Stimulated activated CD8-positive, alpha-beta memory T cell treated with anti-CD3 and anti-CD28 coated beads, Interleukin-4, amount 100 ng/mL, for 48 hours (primary cell): Measurements from ENCODE around the gene PLD5.

Source experiments
- DNase-seq: peaks from one replicate; pipeline ENCODE4 v3.0.0-alpha.2; 2020

Gene PLD5

DNA sequence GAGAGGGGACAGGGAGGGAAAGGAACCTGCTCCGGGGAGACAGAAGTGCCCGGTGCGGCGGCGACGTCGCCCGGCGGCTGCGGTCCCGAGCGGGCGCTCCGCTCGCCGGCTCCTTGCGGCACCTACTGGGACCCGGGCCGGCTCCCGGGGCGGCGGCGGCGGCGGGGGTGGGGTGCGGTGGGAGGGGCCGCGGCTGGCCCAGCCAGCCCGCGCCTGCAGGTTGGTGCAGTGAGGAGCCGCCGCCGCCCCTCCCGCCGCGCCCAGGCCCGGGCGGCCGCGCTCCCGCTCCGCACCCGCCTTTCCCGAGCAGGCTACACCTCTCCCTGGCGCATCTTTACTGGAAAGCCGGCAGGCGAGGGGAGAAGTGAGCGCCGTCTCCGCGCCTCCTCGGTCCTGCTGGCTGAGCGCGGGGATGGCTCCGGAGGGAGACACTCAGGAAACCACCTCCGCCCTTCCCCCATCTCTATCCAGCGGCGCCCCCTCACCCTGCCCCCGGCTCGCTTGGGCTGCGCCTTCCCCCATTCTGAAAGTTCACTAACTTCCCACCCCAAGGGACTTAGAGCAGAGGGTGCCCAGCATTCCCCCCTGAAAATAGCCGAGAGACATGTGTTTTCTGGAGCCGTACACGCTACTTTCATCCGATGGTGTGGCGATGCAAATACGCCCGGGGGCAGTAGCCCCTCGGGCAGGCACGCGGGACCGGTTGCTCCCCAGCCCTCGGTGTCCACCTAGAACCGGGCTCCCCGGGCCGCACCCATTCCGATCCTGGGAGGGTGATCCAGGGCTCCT lies at the start of gene PLD5:
PLD5 (minus strand) TSS at position 127 of the 789 bp plus-strand sequence.
- no peak for DNase-seq

DNA sequence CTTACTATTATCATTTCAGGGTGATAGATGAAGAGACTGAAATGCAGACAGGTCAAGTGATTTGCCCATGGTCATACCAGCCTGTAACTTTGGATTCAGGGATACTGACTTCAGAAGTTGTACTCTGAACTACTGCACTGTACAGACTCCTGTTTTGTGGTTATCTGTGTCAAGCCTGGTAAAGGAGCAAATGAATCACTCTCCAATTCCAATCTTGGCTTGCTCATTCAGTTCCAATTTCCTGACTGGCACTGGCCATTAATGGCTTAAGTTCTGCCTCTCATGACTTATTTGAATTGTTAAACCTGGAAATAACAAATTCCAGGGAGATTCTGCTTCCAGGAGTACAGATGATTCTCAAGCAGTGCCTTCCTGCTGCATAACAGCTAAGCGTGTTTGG lies 45.4 kb upstream of the PLD5 start:
- no peak for DNase-seq

DNA sequence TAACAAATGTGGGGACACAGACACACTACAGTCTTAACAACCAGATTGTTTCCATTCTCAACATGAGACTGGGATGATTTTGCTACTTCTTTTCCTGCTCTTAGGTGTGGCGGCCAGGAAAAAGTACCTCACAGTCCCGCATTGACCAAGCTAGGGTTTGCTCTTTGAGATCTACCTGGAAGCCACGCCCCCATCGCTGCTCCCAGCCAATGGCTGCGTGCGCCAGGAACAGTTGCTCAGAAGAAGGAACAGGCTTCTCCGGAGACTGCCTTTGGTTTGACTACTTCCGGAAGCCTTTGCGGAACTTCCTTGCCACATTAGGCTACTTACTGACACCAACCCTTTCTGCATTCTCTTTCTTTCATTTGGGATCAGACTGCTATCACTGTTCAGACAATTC lies 44.2 kb upstream of the PLD5 start:
- DNase-seq = no peak

DNA sequence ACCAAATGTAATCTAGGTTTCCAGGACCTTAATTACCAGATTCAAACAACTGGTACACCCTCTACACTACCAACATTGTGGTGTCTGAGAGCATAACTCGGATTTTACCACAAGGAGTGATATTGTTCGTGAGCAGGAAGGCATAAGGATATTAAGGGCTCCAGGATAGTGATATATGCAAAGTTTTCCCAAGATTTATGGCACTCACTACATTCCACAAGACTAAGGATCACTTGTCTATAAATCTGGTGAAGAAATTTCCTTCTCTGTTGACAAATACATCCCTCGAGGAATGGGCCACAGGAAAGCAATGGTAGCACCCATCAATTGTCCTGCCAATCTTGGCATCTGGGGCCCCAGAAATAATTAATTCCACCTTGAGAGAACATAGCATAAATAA lies 43.1 kb upstream of the PLD5 start:
- no peak for DNase-seq

DNA sequence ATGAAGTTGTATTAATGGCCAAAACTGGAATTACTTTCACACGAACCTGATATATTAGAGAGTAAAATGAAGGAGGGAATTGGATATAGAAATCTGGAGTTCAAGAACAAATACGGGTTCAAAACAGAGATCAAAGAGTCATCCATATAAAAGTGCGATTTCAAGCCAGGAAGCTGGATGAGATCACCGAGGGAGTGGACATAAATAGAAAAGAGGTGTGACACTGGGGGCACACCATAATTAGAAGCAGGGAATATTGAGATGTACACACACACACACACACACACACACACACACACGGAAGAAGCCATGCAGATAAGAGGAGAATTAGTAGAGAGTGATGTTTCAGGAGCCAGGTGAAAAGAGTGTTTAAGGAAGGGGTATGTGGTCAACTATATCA lies 32.3 kb upstream of the PLD5 start:
- DNase-seq = no peak

DNA sequence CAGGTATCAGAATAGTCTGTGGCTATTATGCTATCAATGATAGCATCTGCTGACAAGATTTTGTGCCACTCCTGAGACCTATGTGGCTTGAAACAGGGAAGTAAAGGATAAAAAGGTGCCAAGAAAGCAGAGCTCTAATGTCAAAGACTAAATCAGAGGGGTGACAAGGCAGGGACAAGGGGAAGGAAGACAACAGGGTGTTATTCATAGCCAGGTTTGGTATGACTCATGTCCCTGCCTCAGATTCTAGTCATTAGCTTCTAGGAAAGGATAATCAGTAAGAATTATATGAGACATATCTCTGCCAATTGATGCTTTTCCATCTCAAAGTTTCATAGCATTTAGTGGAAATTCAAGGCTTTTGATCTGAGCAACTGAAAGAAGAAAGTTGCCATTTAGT lies 31.8 kb upstream of the PLD5 start:
- no peak for DNase-seq

DNA sequence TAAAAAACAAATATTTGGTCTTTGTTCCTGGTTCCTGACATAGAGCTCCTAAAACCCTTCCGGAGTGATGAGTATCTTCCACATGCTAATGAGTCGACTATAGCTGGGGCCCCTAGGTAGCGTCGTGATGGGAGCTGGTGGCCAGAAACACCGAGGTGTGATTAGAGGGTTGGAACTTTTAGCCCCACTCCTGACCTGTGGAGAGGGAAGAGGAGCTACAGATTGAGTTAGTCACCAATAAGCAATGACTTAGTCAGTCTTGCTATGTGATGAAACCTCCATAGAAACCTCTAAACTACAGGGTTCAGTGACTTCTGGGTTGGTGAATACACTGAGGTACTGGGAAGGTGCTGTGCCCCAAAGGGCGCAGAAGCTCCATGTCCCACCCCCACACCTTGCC lies 30.1 kb upstream of the PLD5 start:
- DNase-seq = no peak

DNA sequence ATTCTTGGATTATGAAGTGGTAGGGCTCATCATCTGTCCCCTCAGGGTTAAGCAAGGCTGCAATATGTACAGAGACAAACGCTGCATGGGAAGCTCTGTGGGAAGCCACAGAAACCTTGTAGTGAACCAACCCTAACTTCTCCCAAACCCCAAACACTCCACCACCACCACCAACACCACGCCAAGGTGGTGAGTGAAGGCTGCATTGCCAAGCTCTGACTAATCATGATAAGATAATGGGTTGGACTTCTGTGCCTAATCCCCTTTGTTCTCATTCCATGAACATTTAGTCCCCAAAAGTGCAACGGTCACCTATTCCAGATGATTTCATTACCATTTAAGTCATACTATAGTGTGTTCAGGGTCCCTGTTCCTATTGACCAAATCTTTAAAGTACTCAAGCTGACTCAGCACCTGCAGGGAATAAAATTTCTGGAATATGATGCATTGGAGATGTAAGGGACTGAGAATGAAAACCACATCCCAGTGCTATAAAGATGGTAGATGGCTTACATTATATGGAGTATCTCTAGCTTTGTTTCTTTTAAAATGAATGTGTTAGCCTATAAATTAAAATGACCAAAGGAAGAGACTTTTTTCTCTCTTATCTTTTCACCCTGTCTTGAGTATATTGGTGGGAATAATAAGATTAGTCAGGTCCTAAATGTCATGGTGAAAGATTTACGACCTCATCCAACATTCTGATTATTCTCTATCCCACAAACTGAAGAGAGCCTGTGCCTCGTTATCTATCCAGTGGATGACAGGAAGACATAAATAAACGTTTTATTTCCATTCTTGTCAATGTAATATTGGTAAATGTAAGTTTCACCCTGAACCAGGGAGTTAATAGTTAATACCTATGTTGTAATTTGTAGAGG lies 22.6 kb upstream of the PLD5 start:
- no peak for DNase-seq

DNA sequence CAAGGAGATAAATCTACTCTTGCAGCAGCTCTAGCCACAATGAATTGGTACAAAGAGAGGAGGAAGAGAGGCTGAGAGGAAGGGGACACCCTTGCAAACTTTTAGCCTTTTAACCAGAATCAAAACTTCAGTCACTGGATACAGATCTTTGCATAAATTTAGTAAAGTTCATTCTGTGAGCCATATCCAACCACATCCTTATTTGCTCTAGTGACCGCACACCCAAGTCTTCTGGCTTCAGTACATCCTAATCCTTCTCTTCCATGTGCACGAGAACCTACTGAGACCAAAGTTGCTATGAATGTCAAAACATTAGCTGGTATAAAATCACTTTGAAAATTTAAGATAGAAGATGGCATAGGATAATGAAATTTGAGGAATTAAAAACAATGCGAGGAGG lies 21.9 kb upstream of the PLD5 start:
- DNase-seq = no peak

DNA sequence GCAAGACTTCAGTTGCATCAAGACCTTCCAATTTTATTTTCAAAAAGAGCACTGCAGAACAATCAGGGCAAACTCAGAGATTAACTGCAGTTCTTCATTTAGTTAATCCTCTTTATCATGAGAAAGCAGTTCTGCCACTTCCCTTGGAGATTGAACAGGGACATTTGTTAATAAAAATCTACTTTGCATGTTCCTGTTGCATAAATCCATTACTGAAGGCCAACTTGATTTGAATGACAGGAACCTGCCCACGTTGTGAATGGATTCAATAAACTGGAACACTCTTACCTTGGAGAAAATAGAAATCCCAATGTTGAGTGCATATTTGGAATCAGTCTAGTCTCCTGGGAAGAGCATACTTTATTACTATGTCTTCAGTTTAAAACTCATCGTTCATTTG lies 19.6 kb upstream of the PLD5 start:
- no peak for DNase-seq

DNA sequence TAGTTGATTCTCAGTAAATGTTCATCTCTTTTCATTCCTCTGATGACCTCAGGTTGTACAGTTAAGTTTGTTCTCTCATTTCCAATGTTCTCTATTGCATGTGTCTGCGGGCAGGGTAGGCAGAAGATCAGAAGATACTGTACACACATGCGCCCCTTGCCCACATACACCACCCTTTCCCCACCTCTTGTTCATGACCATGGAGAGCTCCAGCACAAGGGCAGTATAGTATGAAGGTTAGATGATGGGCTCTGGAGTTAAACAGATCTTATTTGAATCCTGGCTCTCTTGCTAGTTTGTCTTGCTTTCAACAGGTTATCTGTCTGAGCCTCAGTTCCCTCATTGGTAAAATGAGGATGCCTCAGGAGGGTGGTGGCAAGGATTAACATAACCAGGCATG lies 17.8 kb upstream of the PLD5 start:
- no peak for DNase-seq

DNA sequence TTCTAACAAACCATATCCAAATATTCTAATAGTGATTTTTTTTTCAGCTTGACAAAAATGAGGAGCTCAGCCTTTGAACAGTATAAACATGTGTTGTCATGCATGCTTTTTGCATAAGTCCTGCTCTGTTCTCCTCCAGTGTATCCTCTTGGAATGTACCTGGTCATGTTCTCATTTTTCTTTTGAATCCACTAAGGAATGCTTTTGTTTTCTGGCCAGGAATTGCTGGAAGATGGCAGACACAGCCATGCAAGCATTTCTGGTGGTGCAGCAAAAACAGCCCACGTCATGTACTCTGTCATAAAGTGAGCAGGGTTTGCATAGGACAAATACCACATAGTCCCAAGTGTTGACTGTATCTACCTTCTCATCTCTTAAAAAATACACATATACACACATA lies 11.5 kb upstream of the PLD5 start:
- no peak for DNase-seq

DNA sequence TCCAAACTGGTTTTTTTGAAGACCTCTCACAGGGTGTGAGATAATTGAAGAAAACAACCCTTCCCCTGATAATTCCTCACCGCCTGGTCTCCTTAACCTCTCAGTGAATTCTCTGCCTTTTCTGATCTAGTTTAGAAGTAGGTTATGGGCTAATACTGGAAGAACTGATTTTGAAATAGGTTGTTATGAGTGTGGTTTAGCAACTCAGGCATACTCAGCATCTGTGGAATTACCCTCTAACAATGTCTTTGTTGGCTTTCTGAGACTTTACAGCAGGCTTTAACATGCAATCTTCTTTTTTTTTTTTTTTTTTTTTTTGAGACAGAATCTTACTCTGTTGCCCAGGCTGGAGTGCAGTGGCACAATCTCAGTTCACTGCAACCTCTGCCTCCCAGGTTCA lies 10.3 kb upstream of the PLD5 start:
- DNase-seq = no peak

DNA sequence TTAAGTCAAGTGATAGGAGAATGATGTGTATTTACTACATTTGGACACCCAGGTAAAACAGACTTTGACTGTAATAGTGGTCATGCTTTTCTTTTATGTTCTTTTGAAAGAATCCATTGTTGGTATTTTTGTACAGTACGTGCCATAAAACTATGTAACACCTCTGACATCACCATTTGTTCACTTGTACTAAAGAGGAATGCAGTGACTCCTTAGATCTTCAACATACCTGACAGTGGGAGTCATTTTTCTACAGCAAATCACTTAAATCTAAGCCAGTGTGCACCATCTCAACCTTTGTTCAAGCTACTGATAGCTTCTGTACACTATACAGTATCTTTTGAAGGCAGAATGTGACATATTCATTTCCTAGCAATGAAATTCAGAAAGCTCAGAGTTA lies 6.3 kb upstream of the PLD5 start:
- DNase-seq = no peak

DNA sequence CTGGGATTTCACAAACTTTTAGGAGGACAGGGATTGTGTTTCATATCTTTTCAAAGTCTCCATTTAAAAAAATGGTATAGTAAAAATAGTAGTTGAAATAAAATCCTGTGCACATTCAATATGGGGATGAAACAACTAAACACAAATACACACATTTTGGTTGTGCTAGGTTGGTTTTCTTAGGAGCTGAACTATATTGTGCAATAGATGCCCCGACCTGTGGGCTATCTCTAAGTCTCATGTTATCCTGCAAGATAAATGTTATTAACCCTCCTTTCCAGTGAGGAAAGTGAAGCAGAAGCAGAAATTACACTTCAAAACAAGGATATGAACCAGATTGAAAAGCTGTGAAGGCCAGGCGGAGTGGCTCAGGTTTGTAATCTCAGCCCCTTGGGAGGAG lies 1.3 kb upstream of the PLD5 start:
- DNase-seq = no peak

DNA sequence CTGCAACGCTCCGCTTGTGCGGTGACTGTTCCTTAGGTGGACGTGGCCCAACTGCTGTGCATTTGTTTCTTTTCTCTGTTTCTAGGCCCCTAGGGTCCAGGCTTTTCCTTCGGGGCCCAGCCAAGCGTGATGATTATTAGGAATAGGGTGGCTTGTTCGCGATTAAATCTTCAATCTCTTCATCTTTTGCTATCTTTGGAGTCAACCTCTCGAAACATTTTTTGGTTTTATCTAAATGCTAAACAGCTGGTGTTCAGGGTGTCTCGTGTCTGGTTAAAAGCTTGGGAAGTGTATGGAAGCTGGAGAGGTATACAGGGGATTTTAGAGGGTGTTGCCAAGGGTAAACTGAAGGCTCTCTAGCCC lies 844 bp upstream of the PLD5 start:
- no peak for DNase-seq

DNA sequence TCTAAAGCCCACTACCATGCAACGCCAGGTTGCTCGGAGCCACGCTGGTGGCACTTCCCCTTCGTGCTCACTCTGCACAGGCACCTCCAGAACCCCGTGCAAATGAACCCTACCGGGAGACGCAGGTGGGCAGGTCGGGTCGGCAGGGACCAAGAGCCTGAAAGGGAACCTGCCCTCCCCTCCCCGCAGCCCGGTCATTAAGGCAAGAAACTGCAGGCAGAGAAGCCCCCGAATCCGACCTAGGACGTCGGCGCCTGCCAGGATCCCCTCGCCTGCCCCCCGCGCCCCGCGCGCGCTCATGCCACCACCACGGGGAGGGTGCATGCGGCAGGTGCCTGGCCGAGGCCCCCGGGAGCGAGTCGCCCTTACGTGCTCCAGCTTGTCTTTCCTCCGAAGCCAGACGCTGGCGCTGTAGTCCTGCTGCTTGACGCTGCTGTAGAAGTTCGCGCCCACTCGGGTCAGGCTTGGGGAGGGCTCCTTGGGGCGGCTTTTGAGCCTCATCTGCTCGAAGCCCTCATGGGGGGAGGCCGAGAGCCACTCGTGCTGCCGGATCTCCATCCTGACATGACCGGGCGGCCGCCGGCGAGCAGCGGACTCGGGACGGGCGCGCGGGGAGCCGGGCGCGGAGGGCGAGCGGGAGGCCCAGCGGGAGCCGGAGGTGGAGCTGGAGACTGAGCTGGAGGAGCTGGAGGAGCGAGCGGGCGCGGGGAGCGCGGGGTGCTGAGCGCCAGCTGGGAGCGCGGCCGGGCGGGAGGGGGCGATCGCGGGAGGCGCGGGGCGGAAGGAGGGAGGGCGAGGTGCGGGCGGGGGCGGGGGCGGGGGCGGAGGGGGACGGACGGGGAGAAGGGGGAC lies 552 bp downstream of the PLD5 start:
- DNase-seq = peak; percentile 27

DNA sequence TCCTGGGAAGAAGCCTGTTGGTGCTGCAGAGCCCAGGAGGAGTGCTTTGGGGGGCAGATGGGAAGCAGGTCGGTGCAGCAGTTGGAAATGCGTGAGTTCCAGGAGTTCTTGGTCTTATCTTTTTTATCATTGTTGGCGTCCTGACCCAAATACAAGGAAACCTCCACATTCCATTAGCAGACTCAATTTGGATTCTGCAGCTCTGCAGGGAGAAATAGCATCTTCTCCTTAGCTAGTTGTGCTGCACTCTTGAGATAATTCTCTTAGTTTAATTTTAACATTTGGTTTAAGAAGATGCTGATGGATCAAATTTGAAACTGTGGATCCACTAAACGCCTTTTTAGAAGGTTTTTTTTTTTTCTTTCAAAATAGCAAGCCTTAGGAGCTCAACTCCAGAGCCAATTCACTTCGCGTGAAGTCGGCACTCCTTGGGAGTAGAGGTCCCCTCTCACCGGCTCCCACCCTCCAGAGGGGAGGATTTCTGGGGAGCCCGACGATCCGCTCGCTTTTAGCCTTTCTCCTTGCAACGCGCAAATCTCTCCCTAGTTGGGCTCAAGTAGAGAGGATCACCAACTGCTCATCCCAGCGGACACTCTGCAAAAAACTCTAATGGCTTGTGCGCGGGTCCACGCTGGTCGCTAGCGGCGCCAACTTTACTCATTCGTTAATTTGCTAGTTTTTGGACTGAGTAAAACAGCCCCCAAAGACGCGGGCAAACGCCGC lies 1.3 kb downstream of the PLD5 start:
- no peak for DNase-seq

DNA sequence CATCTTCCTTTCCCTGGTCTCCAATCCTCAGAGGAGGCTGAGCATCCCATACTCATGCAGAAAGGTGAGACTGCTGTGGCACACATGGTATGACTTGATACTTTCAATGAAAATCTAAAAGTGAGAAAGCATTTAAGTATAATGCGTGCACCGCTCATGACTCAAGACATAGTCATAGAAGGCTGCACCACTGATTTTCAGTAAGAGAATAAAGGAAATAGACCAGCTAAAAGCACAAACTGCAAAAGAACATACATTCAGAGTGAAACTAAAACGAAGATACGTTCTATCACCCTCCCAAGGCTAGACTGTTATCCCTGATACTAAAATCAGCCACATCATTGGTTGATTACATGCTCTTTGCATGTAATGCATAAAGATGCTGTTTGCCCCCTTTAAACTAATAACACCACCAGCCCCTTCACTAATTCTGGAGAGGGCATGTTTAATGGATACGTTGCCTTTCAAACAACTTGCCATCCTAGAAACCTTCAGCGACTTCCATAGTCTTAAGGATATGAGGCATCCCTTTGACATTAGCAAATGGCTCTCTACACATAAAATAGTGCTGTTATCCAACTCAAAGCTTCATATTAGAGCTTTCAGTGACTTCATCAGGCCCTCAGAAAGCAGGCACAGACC lies 2.1 kb downstream of the PLD5 start:
- DNase-seq = no peak

DNA sequence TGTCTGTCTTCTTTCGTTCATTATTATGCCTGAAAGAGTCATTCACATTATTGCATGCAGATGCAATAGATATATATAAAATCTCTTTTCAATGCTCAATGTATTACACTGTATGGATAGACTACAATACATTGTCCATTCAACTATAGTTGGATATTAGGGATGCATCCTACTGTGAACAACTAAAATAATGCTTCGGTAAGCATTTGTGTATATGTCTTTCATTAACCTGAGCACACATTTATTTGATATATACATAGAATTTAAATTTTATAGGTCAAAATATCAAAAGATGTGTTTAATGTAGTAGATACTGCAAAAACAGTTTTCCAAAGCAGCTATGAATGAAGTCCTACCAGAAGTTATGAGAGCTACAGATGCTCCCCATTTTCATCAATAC lies 8.9 kb downstream of the PLD5 start:
- no peak for DNase-seq

DNA sequence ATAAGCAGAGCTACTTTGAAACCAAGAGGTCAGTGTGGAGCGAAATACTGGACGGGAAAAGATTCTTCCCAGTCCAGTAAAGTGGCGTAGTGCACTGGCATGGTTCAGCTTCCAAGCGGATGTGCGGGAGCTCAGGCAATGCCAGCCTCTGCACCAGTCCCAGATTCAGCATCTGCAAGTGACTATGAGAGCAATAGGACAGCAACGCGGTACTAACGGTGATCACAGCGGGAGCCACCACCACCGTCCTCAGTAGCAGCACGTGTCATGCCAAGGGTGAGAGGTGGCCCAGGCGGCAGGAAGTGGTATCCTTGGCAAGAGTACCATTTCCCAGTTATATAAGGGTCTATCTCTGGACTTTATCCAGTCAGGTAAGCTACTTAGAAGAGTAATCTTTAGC lies 17.8 kb downstream of the PLD5 start:
- DNase-seq = no peak

DNA sequence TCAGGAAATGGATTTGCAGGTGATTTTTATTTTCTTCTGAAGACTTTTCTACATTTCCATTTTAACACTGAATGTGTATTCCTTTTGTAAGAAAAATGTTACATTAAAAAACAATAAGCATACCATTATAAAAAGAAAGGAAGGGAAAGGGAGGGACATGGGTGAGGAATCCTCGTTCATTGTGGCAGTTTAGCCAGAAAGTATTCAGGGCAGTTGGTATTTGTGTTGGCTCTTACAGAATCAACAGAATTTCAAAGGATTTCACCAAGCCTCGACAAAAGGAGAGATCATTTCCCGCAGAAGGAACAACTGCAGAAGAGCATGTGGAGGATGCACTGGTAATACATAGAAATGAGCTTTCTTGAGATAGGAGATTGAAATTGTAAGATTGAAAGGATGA lies 35.0 kb downstream of the PLD5 start:
- no peak for DNase-seq
